KOPT-K1 (cell line): ENCODE data around the gene NSMCE1.
A peak's percentile ranks its signal among the peaks of the same experiment; 100 is the strongest.

Source experiments
- H3K27ac ChIP-seq: fragments of 200-600 bp; sonication (generic); 2 replicates; pipeline ENCODE4 v1.5.1; 2016; ENCODE audit warnings: antibody characterized with exemption, mild to moderate bottlenecking, low read depth, low read length; ENCODE audit not compliant: poor library complexity, severe bottlenecking
- H3K36me3 ChIP-seq: fragments of 200-600 bp; sonication (generic); 2 replicates; pipeline ENCODE4 v1.5.1; 2017; ENCODE audit warnings: antibody characterized with exemption, mild to moderate bottlenecking, low read length, moderate library complexity; ENCODE audit not compliant: insufficient read depth
- H3K9me3 ChIP-seq: fragments of 200-600 bp; sonication (generic); 2 replicates; pipeline ENCODE4 v1.5.1; 2017; ENCODE audit warnings: antibody characterized with exemption, low read length, mild to moderate bottlenecking; ENCODE audit not compliant: insufficient read depth, poor library complexity, severe bottlenecking

Gene NSMCE1

GRCh38 chr16:27246439-27246838 lies 22.1 kb downstream of the NSMCE1 start:
- H3K36me3 ChIP-seq, result no peaks in the 10 kb centered on the region; the same call in 1 of the 2 replicates
- no peaks in the 10 kb centered on the region for H3K9me3 ChIP-seq
- H3K27ac ChIP-seq, result no peak overlapping the region

- no peaks in the 10 kb centered on the region for H3K9me3 ChIP-seq
- no peak overlapping the region for H3K27ac ChIP-seq
- no peaks in the 10 kb centered on the region; the same call in 1 of the 2 replicates for H3K36me3 ChIP-seq
Observed at GRCh38 chr16:27245276-27246172, 23.0 kb downstream of the NSMCE1 start.

DNA sequence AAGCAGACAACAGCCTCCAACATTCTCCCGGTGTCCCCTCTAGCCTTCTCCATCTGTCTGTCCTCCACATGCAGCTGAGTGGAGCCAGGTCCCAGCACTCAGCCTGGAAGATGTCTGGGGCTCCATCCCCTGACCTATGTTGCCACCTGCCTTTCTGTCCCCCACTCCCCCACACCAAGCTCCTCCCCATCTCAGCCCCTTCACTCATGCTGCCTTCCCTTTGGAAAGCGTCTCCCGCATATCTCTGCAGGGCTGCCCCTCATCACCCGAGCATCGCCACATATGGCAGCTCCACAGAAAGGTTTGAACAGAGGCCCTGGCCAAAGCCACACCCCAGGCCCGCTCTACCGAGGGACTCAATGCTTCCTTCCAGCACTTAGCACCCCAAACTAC lies 24.2 kb downstream of the NSMCE1 start:
- Histone ChIP-seq H3K36me3 (no peaks in the 10 kb centered on the region; the same call in 1 of the 2 replicates), H3K9me3 (no peaks in the 10 kb centered on the region), H3K27ac (no peak overlapping the region)

DNA sequence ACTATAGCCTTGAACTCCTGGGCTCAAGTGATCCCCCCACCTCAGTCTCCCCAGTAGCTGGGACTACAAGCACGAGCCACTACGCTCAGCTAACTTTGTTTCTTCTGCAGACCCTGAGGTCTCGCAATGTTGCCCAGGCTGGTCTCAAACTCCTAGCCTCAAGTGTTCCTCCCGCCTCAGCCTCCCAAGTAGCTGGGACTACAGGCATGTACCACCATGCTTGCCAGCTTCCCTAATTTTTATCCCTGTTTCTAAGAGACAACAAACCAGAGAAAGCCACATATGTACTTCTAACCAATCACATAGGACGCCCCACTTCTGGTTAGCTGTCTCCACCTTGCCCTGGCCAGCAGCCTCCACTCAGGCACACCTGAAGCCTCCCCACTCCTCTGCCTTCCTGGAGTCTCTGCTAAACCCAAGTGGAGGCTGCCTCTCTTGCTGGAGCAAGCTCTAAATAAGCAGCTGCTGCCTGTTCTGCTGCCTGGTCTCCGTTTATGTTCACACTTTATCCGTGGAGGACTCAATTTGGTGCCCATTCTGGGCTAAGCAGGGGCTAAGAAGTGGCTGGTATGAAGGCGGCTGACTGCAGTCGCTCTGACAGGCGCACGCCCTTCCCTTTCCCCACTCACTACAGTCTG lies 24.7 kb downstream of the NSMCE1 start:
- no peaks in the 10 kb centered on the region; the same call in 1 of the 2 replicates for H3K36me3 ChIP-seq
- H3K27ac ChIP-seq, result no peak overlapping the region
- no peaks in the 10 kb centered on the region for H3K9me3 ChIP-seq

GRCh38 chr16:27242868-27243590 lies 25.5 kb downstream of the NSMCE1 start:
- H3K27ac ChIP-seq, result peak overlapping the region; percentile 29
- H3K36me3 ChIP-seq, result no peaks in the 10 kb centered on the region; the same call in 1 of the 2 replicates

GRCh38 chr16:27242398-27242797 lies 26.2 kb downstream of the NSMCE1 start:
- H3K27ac ChIP-seq, result peak overlapping the region; percentile 29
- no peaks in the 10 kb centered on the region for H3K9me3 ChIP-seq
- H3K36me3 ChIP-seq, result no peaks in the 10 kb centered on the region; the same call in 1 of the 2 replicates

More at GRCh38 chr16:27242868-27243590, 25.5 kb downstream of the NSMCE1 start:
- H3K9me3 ChIP-seq, result no peaks in the 10 kb centered on the region

DNA sequence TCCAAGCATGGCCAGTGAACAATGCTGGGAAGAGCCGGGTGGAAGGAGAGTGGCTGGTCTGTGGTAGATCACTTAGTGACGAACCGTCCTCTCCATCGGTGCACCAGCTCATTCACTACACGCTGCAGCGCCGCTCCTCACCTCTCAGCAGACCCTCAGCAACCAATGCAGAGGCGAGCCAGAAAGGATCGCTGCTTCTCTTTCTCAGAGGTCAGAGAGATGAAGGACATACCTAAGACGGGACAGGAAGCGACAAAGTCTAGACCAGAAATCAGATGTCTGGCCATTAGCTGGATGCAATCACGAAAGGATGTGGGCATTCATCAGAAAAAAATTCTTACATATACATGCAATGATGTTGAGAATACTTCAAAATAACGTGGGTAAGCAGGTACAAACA lies 26.9 kb downstream of the NSMCE1 start:
- H3K9me3 ChIP-seq, result no peaks in the 10 kb centered on the region
- no peaks in the 10 kb centered on the region; the same call in 1 of the 2 replicates for H3K36me3 ChIP-seq
- H3K27ac ChIP-seq, result no peak overlapping the region

DNA sequence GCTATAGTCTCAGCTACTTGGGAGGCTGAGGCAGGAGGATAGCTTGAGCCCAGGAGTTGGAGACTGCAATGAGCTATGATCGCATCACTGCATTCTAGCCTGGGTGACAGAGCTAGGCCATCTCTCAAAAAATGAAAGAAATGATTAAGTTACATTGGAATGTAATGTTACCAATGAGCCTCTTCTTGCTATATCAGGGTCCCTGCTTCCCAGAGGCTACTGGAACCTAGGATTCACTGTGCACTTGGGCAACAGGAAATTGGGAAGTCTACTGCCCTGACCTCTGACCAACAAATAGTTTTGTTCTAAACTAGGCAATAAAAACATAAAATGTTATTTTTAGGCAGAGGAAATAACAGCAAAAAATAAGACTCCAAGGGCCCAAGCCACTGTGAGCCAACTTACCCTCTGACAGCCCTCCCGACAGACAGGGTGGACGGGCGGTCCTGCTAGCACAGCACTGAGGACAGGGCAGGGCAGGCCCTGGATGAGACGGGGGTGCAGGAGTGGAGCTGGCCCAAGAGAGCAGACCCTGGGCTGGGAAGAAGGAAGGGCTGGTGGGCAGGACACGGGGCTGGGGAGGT lies 27.5 kb downstream of the NSMCE1 start:
- Histone ChIP-seq H3K27ac (no peak overlapping the region), H3K9me3 (no peaks in the 10 kb centered on the region), H3K36me3 (no peaks in the 10 kb centered on the region)

- peak overlapping the region; percentile 98 for H3K27ac ChIP-seq
- no peaks in the 10 kb centered on the region for H3K36me3 ChIP-seq
- H3K9me3 ChIP-seq, result no peaks in the 10 kb centered on the region
Observed at GRCh38 chr16:27239906-27240655, 28.5 kb downstream of the NSMCE1 start.

DNA sequence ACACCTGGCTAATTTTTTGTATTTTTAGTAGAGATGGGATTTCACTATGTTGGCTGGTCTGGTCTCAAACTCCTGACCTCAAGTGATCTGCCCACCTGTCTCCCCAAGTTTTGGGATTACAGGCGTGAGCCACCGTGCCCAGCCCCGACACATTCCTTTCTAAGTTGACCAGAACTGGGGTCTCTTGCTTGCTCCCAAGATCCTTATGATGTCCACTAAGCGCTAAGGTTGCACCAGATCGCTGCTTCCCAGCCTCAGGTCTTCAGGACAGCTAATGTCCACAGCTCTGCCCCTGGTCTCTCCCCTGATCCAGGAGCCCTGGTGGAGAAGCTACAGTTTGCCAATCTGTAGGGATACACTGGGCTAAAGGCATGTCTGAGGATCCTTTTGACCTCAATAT lies 29.5 kb downstream of the NSMCE1 start:
- H3K36me3 ChIP-seq, result no peaks in the 10 kb centered on the region
- peak overlapping the region; percentile 98 for H3K27ac ChIP-seq
- no peaks in the 10 kb centered on the region for H3K9me3 ChIP-seq

DNA sequence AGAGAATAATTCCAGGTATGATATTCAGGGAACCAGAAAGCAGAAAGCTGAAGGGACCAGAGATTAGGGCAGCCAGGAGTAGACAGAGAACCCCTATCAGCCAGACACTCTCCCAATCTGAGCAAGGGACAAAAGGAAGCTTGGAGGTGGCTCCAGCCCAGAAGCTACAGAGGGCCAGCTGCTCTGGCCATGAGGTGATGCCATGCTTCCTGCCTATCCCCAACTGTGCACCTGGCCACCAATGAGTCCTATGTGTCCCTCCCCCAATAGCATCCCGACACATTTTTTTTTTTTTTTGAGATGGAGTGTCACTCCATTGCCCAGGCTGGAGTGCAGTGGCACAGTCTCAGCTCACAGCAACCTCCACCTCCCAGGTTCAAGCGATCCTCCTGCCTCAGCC lies 30.0 kb downstream of the NSMCE1 start:
- Histone ChIP-seq H3K9me3 (no peaks in the 10 kb centered on the region), H3K27ac (peak overlapping the region; percentile 98), H3K36me3 (0 out of 2 replicates have a peak, but pooled peaks cover 4% of the 10 kb centered on the region)

DNA sequence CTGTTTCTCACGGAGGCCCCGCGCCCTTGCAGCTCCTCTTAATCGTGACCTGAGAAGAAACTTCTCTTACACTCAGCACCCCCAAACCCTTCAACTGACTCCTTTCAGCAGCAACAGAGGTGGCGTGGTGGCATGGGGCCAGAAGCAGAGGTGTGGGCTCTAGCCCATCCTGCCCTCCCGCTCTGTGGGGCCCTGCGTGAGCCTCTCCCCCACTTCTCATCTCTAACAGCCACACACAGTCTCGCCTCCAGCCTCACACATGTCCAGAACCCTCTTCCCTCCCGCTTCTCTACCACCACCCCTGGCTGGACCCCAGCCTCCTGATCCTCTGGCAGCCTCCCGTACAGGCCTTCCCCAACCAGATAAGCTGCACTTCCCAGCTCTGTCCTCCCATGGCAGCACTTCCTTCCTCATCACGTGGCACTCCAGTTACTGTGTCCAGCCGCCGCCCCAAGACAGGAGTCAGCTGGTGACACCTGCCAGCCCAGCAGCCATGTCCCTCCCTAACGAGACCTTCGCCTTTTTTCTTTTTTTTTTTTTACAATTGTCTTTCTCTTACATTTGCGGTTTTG lies 30.5 kb downstream of the NSMCE1 start:
- Histone ChIP-seq H3K36me3 (0 out of 2 replicates have a peak, but pooled peaks cover 7% of the 10 kb centered on the region), H3K9me3 (no peaks in the 10 kb centered on the region), H3K27ac (peak overlapping the region; percentile 98)

DNA sequence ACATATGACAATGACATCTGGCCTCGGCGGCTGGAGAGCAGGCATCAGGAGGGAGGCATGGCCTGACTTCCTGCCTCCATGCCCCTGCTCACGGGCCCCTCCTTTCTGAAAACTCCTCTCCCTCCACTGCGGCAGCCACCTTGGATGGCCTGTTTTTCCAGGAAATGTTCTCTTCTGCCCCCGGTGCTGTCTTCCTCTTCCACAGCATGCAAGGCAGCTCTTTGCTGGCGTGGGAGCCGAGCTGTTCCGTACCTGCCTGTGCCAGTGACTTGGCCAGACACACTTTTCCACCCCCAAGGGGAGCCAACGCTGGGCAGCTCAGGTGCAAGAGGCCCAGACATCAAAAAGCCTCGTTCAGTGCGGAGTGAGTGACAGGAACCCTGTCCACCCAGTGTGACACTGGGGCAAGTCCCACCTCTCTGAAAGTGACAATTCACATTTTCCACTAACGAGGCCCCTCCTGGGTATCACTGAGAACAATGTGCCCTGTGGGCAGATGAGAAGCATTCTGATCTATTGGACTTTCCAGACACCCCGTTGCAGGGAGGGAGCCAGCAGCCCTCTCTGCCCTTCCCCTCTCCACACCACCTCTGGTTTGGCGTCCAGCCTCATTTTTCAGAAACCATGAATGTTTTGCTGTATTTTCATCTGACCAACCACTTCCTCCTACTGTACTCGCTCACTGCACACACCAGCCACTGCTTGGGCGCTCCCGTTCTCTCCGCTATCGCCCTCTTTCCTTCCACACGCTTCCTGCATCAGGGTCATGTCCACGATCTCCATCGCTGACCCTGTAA lies 31.2 kb downstream of the NSMCE1 start:
- peak overlapping the region; percentile 98 for H3K27ac ChIP-seq

More for the DNA sequence above, 31.2 kb downstream of the NSMCE1 start:
- Histone ChIP-seq H3K9me3 (no peaks in the 10 kb centered on the region), H3K36me3 (peaks cover 10% of the 10 kb centered on the region; the same call in 1 of the 2 replicates)
